ENCODE results near the gene GALNT7. TPM values are rescaled to one million over a fixed set of nuclear protein-coding genes. Genes with fewer than 3 reads are reported as not detected.

GALNT7 gene
- total and polyA plus RNA-seq, 10 of the 15 experiments (the other 5 are each of a cell fraction or from before 2014, with no cell fraction given), result 14.2 to 33.2 (median 28.9) TPM

GRCh38 chr4:173130687-173131086 lies 37.9 kb upstream of the GALNT7 start:
- DNase-seq (ENCODE audit: low read depth, low spot score) (no peak), FAIRE-seq (no peak), ATAC-seq (no peak)
- H3K9me3 ChIP-seq (replicated peaks; ENCODE audit: control insufficient read depth, insufficient read depth, low read length), result no peaks in the 10 kb centered on the region
- no peaks in the 10 kb centered on the region for H3K27me3 ChIP-seq (replicated peaks in 1 of 2; ENCODE audit: control insufficient read depth in 2 of 2, insufficient read depth in 2 of 2, low read length in 1 of 2)
- intact Hi-C loops (cut with micrococcal nuclease; ENCODE audit: unreplicated experiment), result no loop called here
- CTCF ChIA-PET, result no interaction called here
- WGBS (ENCODE audit: insufficient coverage, insufficient replicate concordance, low lambda C conversion rate, missing lambda C conversion rate), result 86% methylated on average over 5 of the region's 5 CpGs
- in situ Hi-C loops (cut with MboI), result no loop called here
- H3K4me2 ChIP-seq (ENCODE audit: control insufficient read depth, insufficient read depth), result no peak overlapping the region
- POLR2A ChIA-PET, result no interaction called here
- H2AFZ ChIP-seq (ENCODE audit: control insufficient read depth, low read depth, low read length), result no peak overlapping the region
- no peaks in the 10 kb centered on the region for H3K36me3 ChIP-seq (ENCODE audit: control insufficient read depth in 2 of 2, insufficient read depth in 2 of 2, low read length in 1 of 2)
- RAD21 ChIA-PET (ENCODE audit: unreplicated experiment), result no interaction called here
- no peak overlapping the region for H3K27ac ChIP-seq (ENCODE audit: control insufficient read depth, insufficient read depth)
- SMC1A ChIA-PET (ENCODE audit: uncharacterized antibody, unreplicated experiment), result interaction anchor here (0.9 kb wide), 1 partner anchor 135 kb away, joined by 3 read pairs; no protein-coding TSS in a partner anchor
- H3K9ac ChIP-seq (ENCODE audit: control insufficient read depth, insufficient read depth, low read length), result no peak overlapping the region
- no peak for TF ChIP-seq GABPA (IDR thresholded peaks at IDR 0.05; ENCODE audit: low read depth)
- no peak for TF ChIP-seq ZSCAN29 (IDR thresholded peaks at IDR 0.05)
- no peak for TF ChIP-seq SUZ12 (IDR thresholded peaks at IDR 0.05; ENCODE audit: unreplicated experiment)
- TF ChIP-seq CTCF (IDR thresholded peaks at IDR 0.05 in 2 of 3, conservative IDR thresholded peaks at IDR 0.05 in 1 of 3; ENCODE audit: control insufficient read depth in 2 of 3, extremely low read depth in 1 of 3, insufficient read depth in 1 of 3, low read depth in 3 of 3, low read length in 3 of 3), result no peak
- TF ChIP-seq JUNB (IDR thresholded peaks at IDR 0.05), result no peak
- TF ChIP-seq PBX3 (IDR thresholded peaks at IDR 0.05; ENCODE audit: insufficient replicate concordance, low read depth, low read length), result no peak
- no peak for TF ChIP-seq REST (IDR thresholded peaks at IDR 0.05; ENCODE audit: low read depth, low read length)
- no peak for TF ChIP-seq FOS (IDR thresholded peaks at IDR 0.05; ENCODE audit: borderline replicate concordance, extremely low read depth, insufficient read length)
- no peak for TF ChIP-seq MLLT1 (IDR thresholded peaks at IDR 0.05)
- no peak for TF ChIP-seq PML (IDR thresholded peaks at IDR 0.05; ENCODE audit: low read length)
- no peak for TF ChIP-seq USF2 (IDR thresholded peaks at IDR 0.05; ENCODE audit: borderline replicate concordance, low read depth, low read length)
- no peak for TF ChIP-seq ESRRA (IDR thresholded peaks at IDR 0.05; ENCODE audit: low read length)
- TF ChIP-seq TAF1 (IDR thresholded peaks at IDR 0.05; ENCODE audit: borderline replicate concordance, low read depth, low read length), result no peak
- no peak for TF ChIP-seq SMC3 (IDR thresholded peaks at IDR 0.05; ENCODE audit: borderline replicate concordance, low read length)
- no peak for TF ChIP-seq POLR2AphosphoS5 (IDR thresholded peaks at IDR 0.05; ENCODE audit: low read length)
- no peaks in the 10 kb centered on the region for H3K4me1 ChIP-seq (ENCODE audit: control insufficient read depth, insufficient read depth, low read length)
- H3K4me3 ChIP-seq, result no peak overlapping the region
- H4K20me1 ChIP-seq (ENCODE audit: control insufficient read depth, insufficient read depth), result no peaks in the 10 kb centered on the region
- BruUV-seq (replicated peaks), result no TSS peak
- H3K79me2 ChIP-seq (ENCODE audit: control insufficient read depth, insufficient read depth, low read length), result no peaks in the 10 kb centered on the region

Measured in GM12878 (cell line).